Kidney (tissue), 14 donors: ENCODE data around the gene DPP6. TPM values are rescaled to one million over a fixed set of nuclear protein-coding genes. Genes with fewer than 3 reads are reported as not detected.

Source experiments
- DNase-seq, 5 donors: peaks; one replicate each; pipeline ENCODE4 v3.0.0-alpha.2; 2013 to 2020
- FAIRE-seq: peaks from 2 replicates; lab custom pipeline; 2012; peaks lifted over from hg19 to GRCh38; lab: Jason Lieb, UNC
- H3K27ac ChIP-seq, 2 donors: one replicate each; pipeline ENCODE4 v1.7.0; 2013; ENCODE audit warnings: low read depth in 2 of 2, low read length in 2 of 2, inconsistent platforms in 1 of 2
- H3K27me3 ChIP-seq: one replicate; pipeline ENCODE4 v1.7.1; 2013; ENCODE audit warnings: low read length, inconsistent platforms; ENCODE audit not compliant: control insufficient read depth, insufficient read depth
- H3K36me3 ChIP-seq, 3 donors: one replicate each; pipeline versions ENCODE4 v1.7.0 to v1.7.1; 2013; ENCODE audit warnings: low read length in 3 of 3, control low read depth in 1 of 3, inconsistent platforms in 1 of 3; ENCODE audit not compliant: insufficient read depth in 3 of 3, control insufficient read depth in 2 of 3
- H3K4me1 ChIP-seq, 3 donors: one replicate each; pipeline versions ENCODE4 v1.7.0 to v1.7.1; 2013; ENCODE audit warnings: low read length in 3 of 3, inconsistent platforms in 1 of 3, low read depth in 1 of 3; ENCODE audit not compliant: control insufficient read depth in 2 of 3, insufficient read depth in 2 of 3
- H3K4me3 ChIP-seq, 3 donors: one replicate each; pipeline versions ENCODE4 v1.7.0 to v1.8.1; 2013; ENCODE audit warnings: low read length in 3 of 3, control low read depth in 1 of 3, inconsistent platforms in 1 of 3
- H3K9ac ChIP-seq, 3 donors: one replicate each; pipeline versions ENCODE4 v1.7.0 to v1.7.1; 2013; ENCODE audit warnings: low read length in 3 of 3, control low read depth in 1 of 3, inconsistent platforms in 1 of 3
- H3K9me3 ChIP-seq, 3 donors: one replicate each; pipeline versions ENCODE4 v1.7.0 to v1.7.1; 2013; ENCODE audit warnings: low read length in 3 of 3, control low read depth in 1 of 3, inconsistent platforms in 1 of 3; ENCODE audit not compliant: control insufficient read depth in 2 of 3, insufficient read depth in 1 of 3
- intact Hi-C: fragments of 100-400 bp; cut with DNase I; formaldehyde crosslinking; loops from one replicate; pipeline ENCODE4 v1.11.1; 2022
- polyA plus RNA-seq: library from polyadenylated mRNA; stranded (reverse); fragments of 350-450 nt; fragmentation: Illumina TruSeq; extraction: RNeasy Lipid Tissue Mini Kit (QIAGEN cat#74804); gene quantifications from one replicate; pipeline ENCODE4 v1.2.3, GENCODE V29; 2014; ENCODE audit warnings: low read depth, low replicate concordance; ENCODE audit not compliant: insufficient read depth
- total RNA-seq: library from RNA; stranded (reverse); fragmentation: NEBNext Ultra II Directional; extraction: Animal tissue kit (Norgen Biotek cat#: 25700); gene quantifications from one replicate; pipeline ENCODE4 v1.2.1, GENCODE V29; 2021
- TF ChIP-seq, protein P1 (sequence below): IDR thresholded peaks from 3 replicates; pipeline ENCODE4 v1.5.1; 2012; ENCODE audit warnings: mild to moderate bottlenecking, moderate library complexity, borderline replicate concordance; ENCODE audit not compliant: insufficient read depth; ENCODE audit errors: extremely low read depth
- donor health status: control.
- donor health status: control.
- donor health status: control.
- donor health status: control.
- donor health status: control.
- donor health status: DM: yes; HTN: yes; CAD: no.
- donor health status: Normal renal cell carcinoma (clear cell type).

DPP6 gene
- total and polyA plus RNA-seq, 2 donors from 2014 or later, result 1.8 to 6.9 TPM

DNA sequence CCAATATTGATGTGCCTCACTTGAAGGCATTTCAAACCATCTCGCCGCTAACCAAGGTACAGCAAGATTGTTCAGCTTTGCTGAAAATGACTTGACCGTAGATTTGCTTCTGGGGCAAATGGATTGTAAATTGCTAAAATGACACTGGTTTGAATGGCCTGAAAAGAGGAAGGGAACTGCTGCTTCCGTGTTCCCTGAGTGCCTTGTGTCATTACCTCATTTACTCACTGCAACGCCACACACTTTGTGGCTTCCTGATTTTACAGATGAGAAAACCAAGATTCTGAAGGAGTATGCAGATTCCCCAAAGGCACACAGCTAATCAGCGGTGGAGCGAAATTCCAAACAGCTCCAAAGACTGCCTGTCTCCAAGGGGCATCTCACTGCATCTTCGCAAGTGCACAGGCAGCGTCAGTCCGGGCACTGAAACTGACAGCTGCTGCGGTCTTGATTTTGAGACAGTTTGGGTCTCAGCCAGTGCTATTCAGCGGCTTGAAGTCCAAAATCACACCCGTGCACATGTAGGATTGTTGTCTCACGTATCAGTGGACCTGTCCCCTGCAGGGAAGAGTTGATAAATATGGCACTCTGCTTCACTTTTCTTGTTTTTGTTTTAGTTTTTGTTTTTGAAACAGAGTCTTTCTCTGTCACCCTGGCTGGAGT is 290.9 kb downstream of the DPP6 start:
- H3K4me1 ChIP-seq, result no peaks in the 10 kb centered on the region
- TF ChIP-seq, protein P1, sequence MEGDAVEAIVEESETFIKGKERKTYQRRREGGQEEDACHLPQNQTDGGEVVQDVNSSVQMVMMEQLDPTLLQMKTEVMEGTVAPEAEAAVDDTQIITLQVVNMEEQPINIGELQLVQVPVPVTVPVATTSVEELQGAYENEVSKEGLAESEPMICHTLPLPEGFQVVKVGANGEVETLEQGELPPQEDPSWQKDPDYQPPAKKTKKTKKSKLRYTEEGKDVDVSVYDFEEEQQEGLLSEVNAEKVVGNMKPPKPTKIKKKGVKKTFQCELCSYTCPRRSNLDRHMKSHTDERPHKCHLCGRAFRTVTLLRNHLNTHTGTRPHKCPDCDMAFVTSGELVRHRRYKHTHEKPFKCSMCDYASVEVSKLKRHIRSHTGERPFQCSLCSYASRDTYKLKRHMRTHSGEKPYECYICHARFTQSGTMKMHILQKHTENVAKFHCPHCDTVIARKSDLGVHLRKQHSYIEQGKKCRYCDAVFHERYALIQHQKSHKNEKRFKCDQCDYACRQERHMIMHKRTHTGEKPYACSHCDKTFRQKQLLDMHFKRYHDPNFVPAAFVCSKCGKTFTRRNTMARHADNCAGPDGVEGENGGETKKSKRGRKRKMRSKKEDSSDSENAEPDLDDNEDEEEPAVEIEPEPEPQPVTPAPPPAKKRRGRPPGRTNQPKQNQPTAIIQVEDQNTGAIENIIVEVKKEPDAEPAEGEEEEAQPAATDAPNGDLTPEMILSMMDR, result no peak
- H3K9me3 ChIP-seq, result no peaks in the 10 kb centered on the region
- DNase-seq, result no peak
- FAIRE-seq, result no peak
- H3K27ac ChIP-seq, result no peak overlapping the region
- no peaks in the 10 kb centered on the region for H3K36me3 ChIP-seq
- no peaks in the 10 kb centered on the region for H3K27me3 ChIP-seq
- H3K4me3 ChIP-seq, result no peak overlapping the region
- H3K9ac ChIP-seq, result no peak overlapping the region
- intact Hi-C loops, result no loop called here

GRCh38 chr7:154343778-154344412 is 291.7 kb downstream of the DPP6 start:
- intact Hi-C loops, result no loop called here
- no peaks in the 10 kb centered on the region for H3K27me3 ChIP-seq
- no peaks in the 10 kb centered on the region for H3K9me3 ChIP-seq
- TF ChIP-seq, protein P1, result no peak
- no peaks in the 10 kb centered on the region for H3K4me1 ChIP-seq
- no peak for FAIRE-seq
- H3K36me3 ChIP-seq, result no peaks in the 10 kb centered on the region
- H3K27ac ChIP-seq, result no peak overlapping the region
- no peak overlapping the region for H3K4me3 ChIP-seq
- H3K9ac ChIP-seq, result no peak overlapping the region
- no peak for DNase-seq

GRCh38 chr7:154345093-154345492 is 292.9 kb downstream of the DPP6 start:
- DNase-seq (no peak), FAIRE-seq (no peak)
- Histone ChIP-seq H3K27ac (no peak overlapping the region), H3K27me3 (no peaks in the 10 kb centered on the region), H3K4me1 (no peaks in the 10 kb centered on the region), H3K36me3 (no peaks in the 10 kb centered on the region), H3K4me3 (no peak overlapping the region), H3K9ac (no peak overlapping the region), H3K9me3 (peaks cover 0 to 3% (median 2%) of the 10 kb centered on the region in 3 donors)
- intact Hi-C loops, result no loop called here
- TF ChIP-seq, protein P1, result no peak
